H9 (cell line): Measurements from ENCODE around the gene HGF. TPM values are rescaled to one million over a fixed set of nuclear protein-coding genes. Genes with fewer than 3 reads are reported as not detected.

ENCODE experiments used
- DNase-seq: peaks from one replicate; pipeline ENCODE4 v3.0.0-alpha.2; 2017
- H2AFZ ChIP-seq: one replicate; pipeline ENCODE4 v1.6.1; 2013; ENCODE audit warnings: mild to moderate bottlenecking, low read length, control low read depth, moderate library complexity
- H2AK5ac ChIP-seq: 2 replicates; pipeline ENCODE4 v1.6.1; 2013; ENCODE audit warnings: low read length, control low read depth, mixed read lengths; ENCODE audit not compliant: insufficient read length
- H2BK120ac ChIP-seq: one replicate; pipeline ENCODE4 v1.6.1; 2013; ENCODE audit warnings: low read depth, mild to moderate bottlenecking, low read length, control low read depth, inconsistent platforms; ENCODE audit not compliant: poor library complexity, severe bottlenecking
- H2BK12ac ChIP-seq: 2 replicates; pipeline ENCODE4 v1.6.1; 2013; ENCODE audit warnings: low read length, control low read depth, mixed read lengths, low read depth; ENCODE audit not compliant: insufficient read length
- H2BK15ac ChIP-seq: 2 replicates; pipeline ENCODE4 v1.6.1; 2013; ENCODE audit warnings: low read depth, low read length, control low read depth
- H2BK20ac ChIP-seq: one replicate; pipeline ENCODE4 v1.6.1; 2013; ENCODE audit warnings: low read depth, mild to moderate bottlenecking, low read length, control low read depth, inconsistent platforms; ENCODE audit not compliant: poor library complexity, severe bottlenecking
- H2BK5ac ChIP-seq: 2 replicates; pipeline ENCODE4 v1.6.1; 2013; ENCODE audit warnings: low read length, control low read depth, mixed read lengths; ENCODE audit not compliant: insufficient read length
- H3K14ac ChIP-seq: 2 replicates; pipeline ENCODE4 v1.6.1; 2013; ENCODE audit warnings: low read length, control low read depth; ENCODE audit not compliant: insufficient read depth
- H3K18ac ChIP-seq: 2 replicates; pipeline ENCODE4 v1.6.1; 2013; ENCODE audit warnings: low read depth, mild to moderate bottlenecking, mixed read lengths, low read length, control low read depth; ENCODE audit not compliant: insufficient read length
- H3K23ac ChIP-seq: 2 replicates; pipeline ENCODE4 v1.6.1; 2013; ENCODE audit warnings: low read length, control low read depth, mixed read lengths, low read depth; ENCODE audit not compliant: insufficient read length
- H3K23me2 ChIP-seq: 2 replicates; pipeline ENCODE4 v1.6.1; 2013; ENCODE audit warnings: low read depth, mild to moderate bottlenecking, mixed read lengths, low read length, control low read depth; ENCODE audit not compliant: insufficient read length, poor library complexity, severe bottlenecking
- H3K27ac ChIP-seq: 2 replicates; pipeline ENCODE4 v1.5.1; 2013; ENCODE audit warnings: low read length, control low read depth, mixed read lengths, low read depth; ENCODE audit not compliant: insufficient read length
- H3K27me3 ChIP-seq: 2 replicates; pipeline ENCODE4 v1.6.1; 2013; ENCODE audit warnings: low read length, control low read depth, inconsistent platforms; ENCODE audit not compliant: insufficient read depth
- H3K4ac ChIP-seq: 2 replicates; pipeline ENCODE4 v1.6.1; 2013; ENCODE audit warnings: low read depth, mild to moderate bottlenecking, control low read depth, inconsistent platforms, low read length, moderate library complexity
- H3K4me1 ChIP-seq: 2 replicates; pipeline ENCODE4 v1.6.1; 2013; ENCODE audit warnings: low read length, control low read depth, inconsistent platforms; ENCODE audit not compliant: insufficient read depth
- H3K4me2 ChIP-seq: 2 replicates; pipeline ENCODE4 v1.6.1; 2013; ENCODE audit warnings: low read length, control low read depth, mixed read lengths; ENCODE audit not compliant: insufficient read length, insufficient read depth
- H3K56ac ChIP-seq: 2 replicates; pipeline ENCODE4 v1.6.1; 2013; ENCODE audit warnings: low read depth, mild to moderate bottlenecking, mixed read lengths, low read length, control low read depth; ENCODE audit not compliant: insufficient read length
- H3K79me1 ChIP-seq: 2 replicates; pipeline ENCODE4 v1.6.1; 2013; ENCODE audit warnings: low read depth, mild to moderate bottlenecking, moderate library complexity, low read length, control low read depth, inconsistent platforms; ENCODE audit not compliant: insufficient read depth, poor library complexity, severe bottlenecking
- H3K79me2 ChIP-seq: 2 replicates; pipeline ENCODE4 v1.6.1; 2013; ENCODE audit warnings: low read length, control low read depth, inconsistent platforms; ENCODE audit not compliant: insufficient read depth
- H3K9ac ChIP-seq: 2 replicates; pipeline ENCODE4 v1.6.1; 2013; ENCODE audit warnings: low read length, control low read depth, mixed read lengths; ENCODE audit not compliant: insufficient read length; ENCODE audit errors: extremely low read depth
- H3K9me3 ChIP-seq: one replicate; pipeline ENCODE4 v1.6.1; 2013; ENCODE audit warnings: low read depth, low read length, inconsistent platforms; ENCODE audit not compliant: control insufficient read depth
- H3T11ph ChIP-seq: one replicate; pipeline ENCODE4 v1.6.1; 2013; ENCODE audit warnings: mild to moderate bottlenecking, low read length, control low read depth, inconsistent platforms
- H4K20me1 ChIP-seq: one replicate; pipeline ENCODE4 v1.6.1; 2013; ENCODE audit not compliant: control insufficient read depth, insufficient read length, insufficient read depth
- H4K5ac ChIP-seq: 2 replicates; pipeline ENCODE4 v1.6.1; 2013; ENCODE audit warnings: low read depth, mild to moderate bottlenecking, mixed read lengths, low read length, control low read depth; ENCODE audit not compliant: insufficient read length
- H4K8ac ChIP-seq: replicated peaks from 2 replicates; pipeline ENCODE4 v1.6.1; 2013; ENCODE audit warnings: low read length, control low read depth, mixed read lengths, low read depth; ENCODE audit not compliant: insufficient read length
- H4K91ac ChIP-seq: 2 replicates; pipeline ENCODE4 v1.6.1; 2013; ENCODE audit warnings: low read depth, mild to moderate bottlenecking, moderate library complexity, mixed read lengths, low read length, control low read depth; ENCODE audit not compliant: insufficient read length
- H3K27ac Mint-ChIP-seq, 3 experiments: 2 replicates in 2 of 3; 3 replicates in 1 of 3; pipeline ENCODE4 v1.8.0; 2020 to 2021; ENCODE audit warnings: mixed read lengths in 3 of 3, mild to moderate bottlenecking in 1 of 3, moderate library complexity in 1 of 3
- H3K27me3 Mint-ChIP-seq: 2 replicates; pipeline ENCODE4 v1.8.0; 2021; ENCODE audit warnings: low read depth, mild to moderate bottlenecking, moderate library complexity, mixed read lengths
- H3K36me3 Mint-ChIP-seq, 3 experiments: 2 replicates in 2 of 3; 3 replicates in 1 of 3; pipeline ENCODE4 v1.8.0; 2020 to 2021; ENCODE audit warnings: low read depth in 3 of 3, mixed read lengths in 3 of 3; ENCODE audit not compliant: insufficient read depth in 1 of 3
- H3K4me1 Mint-ChIP-seq, 2 experiments: 2 replicates each; pipeline ENCODE4 v1.8.0; 2020; ENCODE audit warnings: mixed read lengths in 2 of 2
- H3K4me3 Mint-ChIP-seq, 2 experiments: 2 replicates in 1 of 2; 3 replicates in 1 of 2; pipeline ENCODE4 v1.8.0; 2020 to 2021; ENCODE audit warnings: mild to moderate bottlenecking in 2 of 2, mixed read lengths in 2 of 2, moderate library complexity in 1 of 2
- H3K9me3 Mint-ChIP-seq, 2 experiments: 2 replicates in 1 of 2; 3 replicates in 1 of 2; pipeline ENCODE4 v1.8.0; 2020; ENCODE audit warnings: mild to moderate bottlenecking in 2 of 2, mixed read lengths in 2 of 2, moderate library complexity in 1 of 2
- total RNA-seq: library from RNA; stranded (reverse); gene quantifications from 2 replicates; pipeline ENCODE4 v1.2.1, GENCODE V29; 2021
- TF ChIP-seq, protein P1 (sequence below): fragments of 200-600 bp; sonication (generic); conservative IDR thresholded peaks from 3 replicates; pipeline ENCODE4 v1.8.0; 2021; ENCODE audit warnings: antibody characterized with exemption, mild to moderate bottlenecking

HGF gene
- total RNA-seq, 1 experiment from 2014 or later: 0.15 TPM

DNA sequence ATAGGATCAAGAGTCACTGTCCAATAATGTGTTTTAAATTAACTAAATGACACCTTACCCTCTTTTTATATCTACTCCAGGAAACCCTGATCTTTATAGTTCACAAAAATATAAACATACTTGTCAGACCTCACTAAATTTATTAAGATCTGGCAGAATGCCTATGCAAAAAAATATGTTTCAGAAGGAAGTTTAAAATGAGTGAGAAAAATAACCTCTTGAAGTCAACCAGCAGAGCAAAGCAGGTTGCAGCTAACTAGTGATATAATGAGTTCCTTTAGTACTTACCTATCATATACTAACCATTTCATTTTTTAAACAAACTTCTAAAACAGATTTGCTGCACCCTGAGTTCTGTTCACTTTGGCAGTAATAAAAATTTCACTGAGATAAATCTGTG is 14.0 kb upstream of the HGF start:
- no peak overlapping the region for H2AFZ ChIP-seq
- no peaks in the 10 kb centered on the region for H3K79me1 ChIP-seq
- no peaks in the 10 kb centered on the region; a peak in 2 of 5 replicates for H3K9me3 Mint-ChIP-seq
- no peak overlapping the region for H3K9ac ChIP-seq
- no peaks in the 10 kb centered on the region for H4K20me1 ChIP-seq
- peaks cover 0 to 4% of the 10 kb centered on the region in 2 experiments; a peak in 1 of 4 replicates for H3K4me1 Mint-ChIP-seq
- H3K36me3 Mint-ChIP-seq: no peaks in the 10 kb centered on the region
- no peaks in the 10 kb centered on the region for H3K79me2 ChIP-seq
- H3K27ac ChIP-seq: no peak overlapping the region
- H3K23ac ChIP-seq: no peak overlapping the region
- H3K4me1 ChIP-seq: no peaks in the 10 kb centered on the region
- no peak overlapping the region for H2BK5ac ChIP-seq
- H3K23me2 ChIP-seq: no peaks in the 10 kb centered on the region
- no peak overlapping the region for H3T11ph ChIP-seq
- no peak overlapping the region for H3K56ac ChIP-seq
- no peak overlapping the region for H2AK5ac ChIP-seq
- no peak overlapping the region for H4K8ac ChIP-seq
- no peaks in the 10 kb centered on the region for H3K27me3 Mint-ChIP-seq
- H4K91ac ChIP-seq: no peak overlapping the region
- H3K4me3 Mint-ChIP-seq: no peak overlapping the region
- TF ChIP-seq, protein P1, sequence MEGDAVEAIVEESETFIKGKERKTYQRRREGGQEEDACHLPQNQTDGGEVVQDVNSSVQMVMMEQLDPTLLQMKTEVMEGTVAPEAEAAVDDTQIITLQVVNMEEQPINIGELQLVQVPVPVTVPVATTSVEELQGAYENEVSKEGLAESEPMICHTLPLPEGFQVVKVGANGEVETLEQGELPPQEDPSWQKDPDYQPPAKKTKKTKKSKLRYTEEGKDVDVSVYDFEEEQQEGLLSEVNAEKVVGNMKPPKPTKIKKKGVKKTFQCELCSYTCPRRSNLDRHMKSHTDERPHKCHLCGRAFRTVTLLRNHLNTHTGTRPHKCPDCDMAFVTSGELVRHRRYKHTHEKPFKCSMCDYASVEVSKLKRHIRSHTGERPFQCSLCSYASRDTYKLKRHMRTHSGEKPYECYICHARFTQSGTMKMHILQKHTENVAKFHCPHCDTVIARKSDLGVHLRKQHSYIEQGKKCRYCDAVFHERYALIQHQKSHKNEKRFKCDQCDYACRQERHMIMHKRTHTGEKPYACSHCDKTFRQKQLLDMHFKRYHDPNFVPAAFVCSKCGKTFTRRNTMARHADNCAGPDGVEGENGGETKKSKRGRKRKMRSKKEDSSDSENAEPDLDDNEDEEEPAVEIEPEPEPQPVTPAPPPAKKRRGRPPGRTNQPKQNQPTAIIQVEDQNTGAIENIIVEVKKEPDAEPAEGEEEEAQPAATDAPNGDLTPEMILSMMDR: no peak
- no peak overlapping the region for H4K5ac ChIP-seq
- H3K4ac ChIP-seq: no peak overlapping the region
- H3K14ac ChIP-seq: no peak overlapping the region
- H3K27me3 ChIP-seq: no peaks in the 10 kb centered on the region
- H3K27ac Mint-ChIP-seq: no peak overlapping the region
- no peak overlapping the region for H2BK20ac ChIP-seq
- H2BK15ac ChIP-seq: no peak overlapping the region
- H3K4me2 ChIP-seq: no peak overlapping the region
- H2BK12ac ChIP-seq: no peak overlapping the region
- H2BK120ac ChIP-seq: no peak overlapping the region
- DNase-seq: no peak
- H3K18ac ChIP-seq: no peak overlapping the region
- no peaks in the 10 kb centered on the region for H3K9me3 ChIP-seq
